Measurements from ENCODE around the gene SLC29A4.
"Not testable (repeated sequence)": the region's sequence is repeated elsewhere in the genome, so short reads cannot be mapped to it uniquely, and the experiment has no call there.

- not testable (repeated sequence) for TF ChIP-seq CTCF, EZH2 (IDR thresholded peaks at IDR 0.05)
Observed at GRCh38 chr7:5260530-5261068, 22.1 kb upstream of the SLC29A4 start.

Measured in neural progenitor cell (in vitro differentiated cells).